HEK293T (cell line): Measurements from ENCODE around the gene RFLNA.

Experiments used
- ARNT ChIP-seq: fragments of 450-650 bp; IDR thresholded peaks from 2 replicates; pipeline ENCODE4 v1.6.1; 2017; ENCODE audit warnings: mild to moderate bottlenecking
- BHLHE40 ChIP-seq: fragments of 450-650 bp; IDR thresholded peaks from 2 replicates; pipeline ENCODE4 v1.6.1; 2016; ENCODE audit warnings: mild to moderate bottlenecking, moderate library complexity, borderline replicate concordance
- ELF4 ChIP-seq: fragments of 450-650 bp; IDR thresholded peaks from 2 replicates; pipeline ENCODE4 v1.6.1; 2017; ENCODE audit warnings: antibody characterized with exemption
- FOXA1 ChIP-seq: fragments of 450-650 bp; IDR thresholded peaks from 2 replicates; pipeline ENCODE4 v1.6.1; 2016; ENCODE audit warnings: mild to moderate bottlenecking
- FOXK2 ChIP-seq: fragments of 450-650 bp; IDR thresholded peaks from 2 replicates; pipeline ENCODE4 v1.6.1; 2016; ENCODE audit warnings: mild to moderate bottlenecking
- FOXM1 ChIP-seq: fragments of 450-650 bp; IDR thresholded peaks from 2 replicates; pipeline ENCODE4 v1.6.1; 2017; ENCODE audit warnings: mild to moderate bottlenecking, borderline replicate concordance
- HDGF ChIP-seq: fragments of 450-650 bp; IDR thresholded peaks from 2 replicates; pipeline ENCODE4 v1.6.1; 2017; ENCODE audit warnings: antibody characterized with exemption, borderline replicate concordance
- L3MBTL2 ChIP-seq: fragments of 450-650 bp; conservative IDR thresholded peaks from 2 replicates; pipeline ENCODE4 v1.6.1; 2016; ENCODE audit warnings: mild to moderate bottlenecking
- NFRKB ChIP-seq: fragments of 450-650 bp; IDR thresholded peaks from 2 replicates; pipeline ENCODE4 v1.6.1; 2016; ENCODE audit warnings: mild to moderate bottlenecking, moderate library complexity
- PKNOX1 ChIP-seq: fragments of 450-650 bp; IDR thresholded peaks from 2 replicates; pipeline ENCODE4 v1.6.1; 2016
- SP1 ChIP-seq: fragments of 450-650 bp; IDR thresholded peaks from 2 replicates; pipeline ENCODE4 v1.6.1; 2017
- SUZ12 ChIP-seq: fragments of 450-650 bp; IDR thresholded peaks from 2 replicates; pipeline ENCODE4 v1.6.1; 2016; ENCODE audit warnings: mild to moderate bottlenecking
- TARDBP ChIP-seq: fragments of 450-650 bp; IDR thresholded peaks from 2 replicates; pipeline ENCODE4 v1.6.1; 2016
- ZNF384 ChIP-seq: fragments of 450-650 bp; IDR thresholded peaks from 2 replicates; pipeline ENCODE4 v1.6.1; 2016

GRCh38 chr12:124357616-124358015 lies 62.7 kb downstream of the RFLNA start:
- TF ChIP-seq SP1: no peak
- no peak for TF ChIP-seq NFRKB
- no peak for TF ChIP-seq ELF4
- no peak for TF ChIP-seq ZNF384
- TF ChIP-seq FOXM1: no peak
- no peak for TF ChIP-seq BHLHE40
- no peak for TF ChIP-seq FOXK2
- TF ChIP-seq HDGF: no peak
- no peak for TF ChIP-seq TARDBP
- no peak for TF ChIP-seq ARNT
- TF ChIP-seq PKNOX1: no peak
- TF ChIP-seq L3MBTL2: no peak
- TF ChIP-seq FOXA1: no peak
- no peak for TF ChIP-seq SUZ12
